Dedifferentiated amniotic fluid mesenchymal stem cell (primary cell): Measurements from ENCODE around the gene SERF2.
"Not testable (repeated sequence)": the region's sequence is repeated elsewhere in the genome, so short reads cannot be mapped to it uniquely, and the experiment has no call there.

Experiments used
- DNase-seq: peaks from one replicate; pipeline ENCODE4 v3.0.0-alpha.2; 2016; ENCODE audit errors: extremely low spot score

The SERF2 gene

GRCh38 chr15:43793647-43794046 is 1.5 kb downstream of the SERF2 start:
- DNase-seq: no peak

- no peak for DNase-seq
Measured at GRCh38 chr15:43794269-43795037, 2.3 kb downstream of the SERF2 start.

- DNase-seq: no peak
Measured at GRCh38 chr15:43795197-43795596, 3.1 kb downstream of the SERF2 start.

- DNase-seq: no peak
Measured at GRCh38 chr15:43795997-43796396, 3.9 kb downstream of the SERF2 start.

GRCh38 chr15:43796566-43796965 is 4.4 kb downstream of the SERF2 start:
- DNase-seq: no peak

- DNase-seq: no peak
Measured at GRCh38 chr15:43799209-43799944, 7.3 kb downstream of the SERF2 start.

GRCh38 chr15:43799945-43800285 is 7.8 kb downstream of the SERF2 start, which contains the start of gene SERINC4:
Gene SERINC4, minus strand, starts transcription at chr15:43800220. Its CDS starts 234 bp downstream, at chr15:43799986.
- DNase-seq: no peak

- DNase-seq: peak; percentile 83
Measured at GRCh38 chr15:43800286-43801141, 8.4 kb downstream of the SERF2 start, which contains the start of gene HYPK. Gene HYPK, plus strand, starts transcription at chr15:43800599. Its CDS starts 24 bp downstream, at chr15:43800623.

- not testable (repeated sequence) for DNase-seq
Measured at GRCh38 chr15:43802676-43803075, 10.6 kb downstream of the SERF2 start.

- no peak for DNase-seq
Measured at GRCh38 chr15:43808435-43808950, 16.4 kb downstream of the SERF2 start.

GRCh38 chr15:43808960-43809678 is 17.0 kb downstream of the SERF2 start:
- no peak for DNase-seq

- not testable (repeated sequence) for DNase-seq
Measured at GRCh38 chr15:43815064-43815463, 22.9 kb downstream of the SERF2 start.

- no peak for DNase-seq
Measured at GRCh38 chr15:43821505-43821904, 29.4 kb downstream of the SERF2 start.

- peak; percentile 98 for DNase-seq
Measured at GRCh38 chr15:43824302-43825246, 32.5 kb downstream of the SERF2 start, which contains the start of gene MFAP1. Gene MFAP1, minus strand, starts transcription at chr15:43824690. Its CDS starts 121 bp downstream, at chr15:43824569.

GRCh38 chr15:43825305-43825704 is 33.2 kb downstream of the SERF2 start:
- DNase-seq: not testable (repeated sequence)

- no peak for DNase-seq
Measured at GRCh38 chr15:43826029-43826507, 33.9 kb downstream of the SERF2 start.

GRCh38 chr15:43826508-43827341 is 34.6 kb downstream of the SERF2 start, which contains the start of gene WDR76:
Gene WDR76, plus strand, starts transcription at chr15:43827002. Its CDS starts 31 bp downstream, at chr15:43827033.
- peak; percentile 39 for DNase-seq

GRCh38 chr15:43828061-43828657 is 36.0 kb downstream of the SERF2 start:
- no peak for DNase-seq
